ENCODE data around the gene SLC45A3.

DNA sequence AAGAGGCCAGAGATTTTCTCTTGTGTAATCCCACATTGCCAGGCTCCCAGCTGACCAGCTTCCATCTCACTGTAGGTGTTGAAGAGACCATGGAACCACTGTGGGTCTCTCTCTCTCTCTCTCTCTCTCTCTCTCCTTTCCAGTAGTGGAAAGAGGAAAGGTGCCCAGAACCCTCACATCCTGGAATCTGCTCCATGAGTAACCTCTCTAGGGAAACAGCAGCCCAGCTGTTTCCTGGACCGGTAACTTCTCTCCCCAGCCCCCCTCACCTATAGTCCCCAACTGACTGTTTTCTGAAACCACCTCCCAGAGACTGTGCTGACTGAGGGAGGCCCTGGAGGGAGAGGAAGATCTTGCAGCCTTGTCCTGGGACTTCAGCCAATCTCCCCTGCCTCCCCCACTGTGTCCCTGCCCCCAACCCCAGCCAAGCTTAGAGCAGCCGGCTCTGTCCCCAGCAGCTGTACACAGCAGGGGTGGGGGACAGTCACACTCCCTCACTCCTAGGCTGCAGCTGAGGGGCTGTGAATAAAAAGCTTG lies 20.6 kb upstream of the SLC45A3 start:
- TF ChIP-seq, protein P1, sequence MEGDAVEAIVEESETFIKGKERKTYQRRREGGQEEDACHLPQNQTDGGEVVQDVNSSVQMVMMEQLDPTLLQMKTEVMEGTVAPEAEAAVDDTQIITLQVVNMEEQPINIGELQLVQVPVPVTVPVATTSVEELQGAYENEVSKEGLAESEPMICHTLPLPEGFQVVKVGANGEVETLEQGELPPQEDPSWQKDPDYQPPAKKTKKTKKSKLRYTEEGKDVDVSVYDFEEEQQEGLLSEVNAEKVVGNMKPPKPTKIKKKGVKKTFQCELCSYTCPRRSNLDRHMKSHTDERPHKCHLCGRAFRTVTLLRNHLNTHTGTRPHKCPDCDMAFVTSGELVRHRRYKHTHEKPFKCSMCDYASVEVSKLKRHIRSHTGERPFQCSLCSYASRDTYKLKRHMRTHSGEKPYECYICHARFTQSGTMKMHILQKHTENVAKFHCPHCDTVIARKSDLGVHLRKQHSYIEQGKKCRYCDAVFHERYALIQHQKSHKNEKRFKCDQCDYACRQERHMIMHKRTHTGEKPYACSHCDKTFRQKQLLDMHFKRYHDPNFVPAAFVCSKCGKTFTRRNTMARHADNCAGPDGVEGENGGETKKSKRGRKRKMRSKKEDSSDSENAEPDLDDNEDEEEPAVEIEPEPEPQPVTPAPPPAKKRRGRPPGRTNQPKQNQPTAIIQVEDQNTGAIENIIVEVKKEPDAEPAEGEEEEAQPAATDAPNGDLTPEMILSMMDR (IDR thresholded peaks at IDR 0.05; ENCODE audit: poor library complexity, severe bottlenecking): no peak
- TF ChIP-seq EZH2 (IDR thresholded peaks at IDR 0.05; ENCODE audit: borderline replicate concordance, insufficient read depth, low read length, poor library complexity, severe bottlenecking) (no peak), TAF1 (IDR thresholded peaks at IDR 0.05; ENCODE audit: low read depth) (no peak)
- TF ChIP-seq, protein P2, sequence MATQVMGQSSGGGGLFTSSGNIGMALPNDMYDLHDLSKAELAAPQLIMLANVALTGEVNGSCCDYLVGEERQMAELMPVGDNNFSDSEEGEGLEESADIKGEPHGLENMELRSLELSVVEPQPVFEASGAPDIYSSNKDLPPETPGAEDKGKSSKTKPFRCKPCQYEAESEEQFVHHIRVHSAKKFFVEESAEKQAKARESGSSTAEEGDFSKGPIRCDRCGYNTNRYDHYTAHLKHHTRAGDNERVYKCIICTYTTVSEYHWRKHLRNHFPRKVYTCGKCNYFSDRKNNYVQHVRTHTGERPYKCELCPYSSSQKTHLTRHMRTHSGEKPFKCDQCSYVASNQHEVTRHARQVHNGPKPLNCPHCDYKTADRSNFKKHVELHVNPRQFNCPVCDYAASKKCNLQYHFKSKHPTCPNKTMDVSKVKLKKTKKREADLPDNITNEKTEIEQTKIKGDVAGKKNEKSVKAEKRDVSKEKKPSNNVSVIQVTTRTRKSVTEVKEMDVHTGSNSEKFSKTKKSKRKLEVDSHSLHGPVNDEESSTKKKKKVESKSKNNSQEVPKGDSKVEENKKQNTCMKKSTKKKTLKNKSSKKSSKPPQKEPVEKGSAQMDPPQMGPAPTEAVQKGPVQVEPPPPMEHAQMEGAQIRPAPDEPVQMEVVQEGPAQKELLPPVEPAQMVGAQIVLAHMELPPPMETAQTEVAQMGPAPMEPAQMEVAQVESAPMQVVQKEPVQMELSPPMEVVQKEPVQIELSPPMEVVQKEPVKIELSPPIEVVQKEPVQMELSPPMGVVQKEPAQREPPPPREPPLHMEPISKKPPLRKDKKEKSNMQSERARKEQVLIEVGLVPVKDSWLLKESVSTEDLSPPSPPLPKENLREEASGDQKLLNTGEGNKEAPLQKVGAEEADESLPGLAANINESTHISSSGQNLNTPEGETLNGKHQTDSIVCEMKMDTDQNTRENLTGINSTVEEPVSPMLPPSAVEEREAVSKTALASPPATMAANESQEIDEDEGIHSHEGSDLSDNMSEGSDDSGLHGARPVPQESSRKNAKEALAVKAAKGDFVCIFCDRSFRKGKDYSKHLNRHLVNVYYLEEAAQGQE (IDR thresholded peaks at IDR 0.05; ENCODE audit: borderline replicate concordance): no peak
